GM18868 (cell line): ENCODE measurements around the gene CFHR1.

Source experiments
- ATAC-seq: cut with Tn5 transposase; IDR thresholded peaks from one replicate; pipeline ENCODE4 v1.9.1; 2021; ENCODE audit warnings: mild to moderate bottlenecking, moderate library complexity; ENCODE audit not compliant: unreplicated experiment

Gene CFHR1

DNA sequence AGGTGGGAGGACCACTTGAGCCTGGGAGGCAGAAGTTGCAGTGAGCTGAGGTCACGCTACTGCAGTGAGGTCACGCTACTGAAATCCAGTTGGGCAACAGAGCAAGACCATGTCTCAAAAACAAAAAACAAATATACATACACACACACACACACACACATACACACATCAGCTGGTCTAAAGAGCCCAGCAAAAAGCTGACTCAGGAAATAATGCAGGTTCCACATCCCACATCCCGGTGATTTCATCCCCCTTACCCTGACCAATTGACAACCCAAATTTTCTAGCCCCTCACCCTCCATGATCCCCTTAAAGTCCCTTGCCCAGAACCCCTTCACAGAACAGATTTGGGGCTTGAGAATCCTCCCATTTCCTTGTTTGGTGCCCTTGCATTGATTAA is 56.4 kb downstream of the CFHR1 start:
- ATAC-seq, result no peak

DNA sequence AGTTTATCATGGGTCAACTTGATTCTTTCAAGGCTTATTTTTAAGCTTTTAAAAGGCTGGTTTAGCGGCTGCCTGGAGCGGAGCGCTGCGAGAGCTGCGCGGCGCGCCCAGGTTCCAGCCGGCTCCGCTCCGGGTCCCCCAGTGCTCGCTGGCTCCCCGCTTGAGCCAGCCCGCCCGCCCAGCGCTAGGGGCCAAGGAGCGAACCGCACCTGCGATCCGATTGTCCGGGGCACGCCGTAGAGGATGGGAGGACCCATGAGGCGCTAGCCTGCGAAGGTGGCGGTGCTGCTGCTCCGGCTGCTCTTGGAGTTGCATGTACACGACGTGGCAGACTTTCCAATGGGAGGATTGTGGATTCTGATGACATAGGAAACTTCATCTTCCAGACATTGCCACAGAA is 58.4 kb downstream of the CFHR1 start:
- ATAC-seq, result no peak
